Ishikawa (cell line): Measurements from ENCODE around the gene METAP2.

Experiments
- EP300 ChIP-seq: IDR thresholded peaks from 2 replicates; pipeline ENCODE4 v1.6.1; 2012; ENCODE audit warnings: borderline replicate concordance
- YY1 ChIP-seq: IDR thresholded peaks from 2 replicates; pipeline ENCODE4 v1.6.1; 2012; ENCODE audit warnings: low read depth
- TF ChIP-seq, protein P1 (sequence below): IDR thresholded peaks from 2 replicates; pipeline ENCODE4 v1.6.1; 2012

DNA sequence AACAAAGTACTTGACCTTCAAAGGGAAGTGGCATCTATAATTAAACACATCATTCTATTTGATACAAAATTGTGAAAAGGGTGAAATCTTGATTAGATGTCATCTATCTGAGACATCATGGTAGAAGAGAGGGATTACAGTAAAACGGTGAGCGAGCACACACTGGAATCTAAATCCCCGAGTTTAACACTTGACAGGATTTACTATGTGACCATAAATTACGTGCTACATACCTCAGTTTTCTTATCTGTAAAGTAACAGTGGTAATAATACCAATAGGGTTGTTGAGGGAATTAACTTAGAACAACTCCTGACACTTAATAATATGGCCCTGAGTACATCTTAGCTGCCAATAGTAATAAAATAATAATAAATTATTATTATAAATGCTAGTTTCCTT lies 64.1 kb downstream of the METAP2 start:
- TF ChIP-seq EP300 (no peak), YY1 (no peak)
- TF ChIP-seq, protein P1, sequence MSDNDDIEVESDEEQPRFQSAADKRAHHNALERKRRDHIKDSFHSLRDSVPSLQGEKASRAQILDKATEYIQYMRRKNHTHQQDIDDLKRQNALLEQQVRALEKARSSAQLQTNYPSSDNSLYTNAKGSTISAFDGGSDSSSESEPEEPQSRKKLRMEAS = no peak
